ENCODE measurements around the gene NOL9. TPM values are rescaled to one million over a fixed set of nuclear protein-coding genes. Genes with fewer than 3 reads are reported as not detected.

NOL9 gene
- polyA plus RNA-seq, 1 of the 3 experiments (the other 2 are of a cell fraction), result 7.1 TPM

GRCh38 chr1:6545276-6546112 is 8.8 kb downstream of the NOL9 start:
- TF ChIP-seq, protein P1, sequence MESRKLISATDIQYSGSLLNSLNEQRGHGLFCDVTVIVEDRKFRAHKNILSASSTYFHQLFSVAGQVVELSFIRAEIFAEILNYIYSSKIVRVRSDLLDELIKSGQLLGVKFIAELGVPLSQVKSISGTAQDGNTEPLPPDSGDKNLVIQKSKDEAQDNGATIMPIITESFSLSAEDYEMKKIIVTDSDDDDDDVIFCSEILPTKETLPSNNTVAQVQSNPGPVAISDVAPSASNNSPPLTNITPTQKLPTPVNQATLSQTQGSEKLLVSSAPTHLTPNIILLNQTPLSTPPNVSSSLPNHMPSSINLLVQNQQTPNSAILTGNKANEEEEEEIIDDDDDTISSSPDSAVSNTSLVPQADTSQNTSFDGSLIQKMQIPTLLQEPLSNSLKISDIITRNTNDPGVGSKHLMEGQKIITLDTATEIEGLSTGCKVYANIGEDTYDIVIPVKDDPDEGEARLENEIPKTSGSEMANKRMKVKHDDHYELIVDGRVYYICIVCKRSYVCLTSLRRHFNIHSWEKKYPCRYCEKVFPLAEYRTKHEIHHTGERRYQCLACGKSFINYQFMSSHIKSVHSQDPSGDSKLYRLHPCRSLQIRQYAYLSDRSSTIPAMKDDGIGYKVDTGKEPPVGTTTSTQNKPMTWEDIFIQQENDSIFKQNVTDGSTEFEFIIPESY (IDR thresholded peaks at IDR 0.05; ENCODE audit: borderline replicate concordance, low read depth), result no peak
- no peak for TF ChIP-seq GABPA (IDR thresholded peaks at IDR 0.05; ENCODE audit: low read depth)
- TF ChIP-seq REST (IDR thresholded peaks at IDR 0.05; ENCODE audit: low read depth, low read length), result no peak
- no peak for TF ChIP-seq CHD2 (IDR thresholded peaks at IDR 0.05; ENCODE audit: low read length, partially characterized antibody)
- no peak for TF ChIP-seq NRF1 (IDR thresholded peaks at IDR 0.05; ENCODE audit: low read depth, low read length)
- TF ChIP-seq FOSL2 (IDR thresholded peaks at IDR 0.05; ENCODE audit: borderline replicate concordance, low read depth), result no peak
- no peak for TF ChIP-seq TAF1 (IDR thresholded peaks at IDR 0.05; ENCODE audit: borderline replicate concordance, low read depth, low read length)
- TF ChIP-seq RCOR1 (IDR thresholded peaks at IDR 0.05; ENCODE audit: low read length), result no peak
- no peak for TF ChIP-seq ELF1 (IDR thresholded peaks at IDR 0.05)
- no peak for TF ChIP-seq RXRA (IDR thresholded peaks at IDR 0.05; ENCODE audit: borderline replicate concordance, low read depth)
- 0 out of 4 replicates have a peak overlapping the region, but pooled peaks of 1 of the 2 experiments have one; percentile 17 for H3K4me3 ChIP-seq (ENCODE audit: low read depth in 2 of 2, low read length in 1 of 2)
- H3K79me2 ChIP-seq (ENCODE audit: insufficient read depth), result peaks cover 15% of the 10 kb centered on the region; the same call in 1 of the 2 replicates
- peaks cover 33% of the 10 kb centered on the region for H3F3A ChIP-seq (replicated peaks; ENCODE audit: insufficient read depth)
- H3K9me3 ChIP-seq, result no peaks in the 10 kb centered on the region
- 0 out of 4 replicates have a peak, but pooled peaks cover 0 to 7% of the 10 kb centered on the region in 2 experiments for H3K4me1 ChIP-seq (ENCODE audit: control insufficient read depth in 1 of 2, insufficient read depth in 2 of 2, low read depth in 1 of 2, low read length in 1 of 2)
- peaks cover 41% of the 10 kb centered on the region in 2 experiments for H3K36me3 ChIP-seq (replicated peaks in 1 of 2; ENCODE audit: control insufficient read depth in 1 of 2, insufficient read depth in 2 of 2, low read length in 1 of 2)
- ChIA-PET CTCF (interaction anchor here (1.2 to 1.4 kb wide), 4 partner anchors 9 to 107 kb away, joined by 3 to 6 read pairs (median 4); partner anchors contain the start of genes NOL9, TAS1R1 and ZBTB48), POLR2A (no interaction called here)
- H3K9ac ChIP-seq, result peak overlapping the region; percentile 32; the same call in 1 of the 2 replicates
- H2AFZ ChIP-seq (ENCODE audit: low read depth), result no peak overlapping the region
- 46% methylated on average over 10 of the region's 10 CpGs for WGBS (ENCODE audit: low lambda C conversion rate)
- no peaks in the 10 kb centered on the region for H3K27me3 ChIP-seq (ENCODE audit: insufficient read depth)
- H4K20me1 ChIP-seq (ENCODE audit: insufficient read depth), result no peaks in the 10 kb centered on the region
- H3K4me2 ChIP-seq, result peak overlapping the region; percentile 59; the same call in 1 of the 2 replicates
- H3K9me2 ChIP-seq, result no peaks in the 10 kb centered on the region
- DNase-seq, result no peak
- H3K27ac ChIP-seq (ENCODE audit: low read depth in 2 of 2, low read length in 1 of 2), result peak overlapping the region in 1 of 2 experiments; percentile 85; a peak in 2 of 4 replicates
